ENCODE measurements around the gene JARID2. TPM values are rescaled to one million over a fixed set of nuclear protein-coding genes. Genes with fewer than 3 reads are reported as not detected.

JARID2 gene
- total RNA-seq, 1 donor from 2014 or later: 43.9 TPM

DNA sequence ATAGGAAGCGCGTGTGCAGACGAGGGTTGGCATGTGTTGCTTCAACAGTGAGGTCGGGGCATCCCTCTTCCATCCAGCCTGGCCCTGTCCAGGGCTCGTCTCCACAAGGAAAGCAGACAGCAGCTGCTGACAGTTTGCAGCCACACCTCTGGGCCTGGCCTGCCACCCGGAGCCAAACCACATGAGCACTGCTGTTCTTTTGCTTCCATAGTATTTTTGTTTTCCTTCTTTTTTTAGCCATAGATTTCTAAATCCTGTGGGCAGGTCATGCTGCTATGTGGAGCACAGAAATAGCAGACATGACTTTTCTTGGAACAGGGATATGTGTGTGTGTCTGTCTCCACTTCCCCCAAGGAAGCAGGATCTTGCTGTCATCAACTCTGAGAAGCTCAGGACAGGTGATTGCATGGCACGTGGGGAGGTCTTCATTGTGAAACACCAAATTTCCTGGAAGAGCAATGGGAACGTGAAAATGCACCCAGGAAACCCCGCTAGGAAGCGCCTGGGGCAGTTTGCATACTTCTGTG is 249.6 kb downstream of the JARID2 start:
- DNase-seq (ENCODE audit: extremely low spot score, unreplicated experiment): no peak
- H3K36me3 Mint-ChIP-seq: peaks cover 22% of the 10 kb centered on the region
- no peak overlapping the region for H3K27ac Mint-ChIP-seq
- no peak overlapping the region for H3K4me3 Mint-ChIP-seq
- no peaks in the 10 kb centered on the region for H3K27me3 Mint-ChIP-seq
- H3K4me1 Mint-ChIP-seq (ENCODE audit: unreplicated experiment): peaks cover 28% of the 10 kb centered on the region
- TF ChIP-seq, protein P1, sequence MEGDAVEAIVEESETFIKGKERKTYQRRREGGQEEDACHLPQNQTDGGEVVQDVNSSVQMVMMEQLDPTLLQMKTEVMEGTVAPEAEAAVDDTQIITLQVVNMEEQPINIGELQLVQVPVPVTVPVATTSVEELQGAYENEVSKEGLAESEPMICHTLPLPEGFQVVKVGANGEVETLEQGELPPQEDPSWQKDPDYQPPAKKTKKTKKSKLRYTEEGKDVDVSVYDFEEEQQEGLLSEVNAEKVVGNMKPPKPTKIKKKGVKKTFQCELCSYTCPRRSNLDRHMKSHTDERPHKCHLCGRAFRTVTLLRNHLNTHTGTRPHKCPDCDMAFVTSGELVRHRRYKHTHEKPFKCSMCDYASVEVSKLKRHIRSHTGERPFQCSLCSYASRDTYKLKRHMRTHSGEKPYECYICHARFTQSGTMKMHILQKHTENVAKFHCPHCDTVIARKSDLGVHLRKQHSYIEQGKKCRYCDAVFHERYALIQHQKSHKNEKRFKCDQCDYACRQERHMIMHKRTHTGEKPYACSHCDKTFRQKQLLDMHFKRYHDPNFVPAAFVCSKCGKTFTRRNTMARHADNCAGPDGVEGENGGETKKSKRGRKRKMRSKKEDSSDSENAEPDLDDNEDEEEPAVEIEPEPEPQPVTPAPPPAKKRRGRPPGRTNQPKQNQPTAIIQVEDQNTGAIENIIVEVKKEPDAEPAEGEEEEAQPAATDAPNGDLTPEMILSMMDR (conservative IDR thresholded peaks at IDR 0.05): no peak
- no peaks in the 10 kb centered on the region for H3K9me3 Mint-ChIP-seq

DNA sequence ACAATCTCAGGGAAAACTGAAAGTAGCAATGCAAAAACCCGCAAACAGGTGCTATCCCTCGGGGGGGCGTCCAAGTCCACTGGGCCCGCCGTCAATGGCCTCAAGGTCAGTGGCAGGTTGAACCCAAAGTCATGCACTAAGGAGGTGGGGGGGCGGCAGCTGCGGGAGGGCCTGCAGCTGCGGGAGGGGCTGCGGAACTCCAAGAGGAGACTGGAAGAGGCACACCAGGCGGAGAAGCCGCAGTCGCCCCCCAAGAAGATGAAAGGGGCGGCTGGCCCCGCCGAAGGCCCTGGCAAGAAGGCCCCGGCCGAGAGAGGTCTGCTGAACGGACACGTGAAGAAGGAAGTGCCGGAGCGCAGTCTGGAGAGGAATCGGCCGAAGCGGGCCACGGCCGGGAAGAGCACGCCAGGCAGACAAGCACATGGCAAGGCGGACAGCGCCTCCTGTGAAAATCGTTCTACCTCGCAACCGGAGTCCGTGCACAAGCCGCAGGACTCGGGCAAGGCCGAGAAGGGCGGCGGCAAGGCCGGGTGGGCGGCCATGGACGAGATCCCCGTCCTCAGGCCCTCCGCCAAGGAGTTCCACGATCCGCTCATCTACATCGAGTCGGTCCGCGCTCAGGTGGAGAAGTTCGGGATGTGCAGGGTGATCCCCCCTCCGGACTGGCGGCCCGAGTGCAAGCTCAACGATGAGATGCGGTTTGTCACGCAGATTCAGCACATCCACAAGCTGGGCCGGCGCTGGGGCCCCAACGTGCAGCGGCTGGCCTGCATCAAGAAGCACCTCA is 250.7 kb downstream of the JARID2 start:
- Mint-ChIP-seq H3K4me3 (no peak overlapping the region), H3K27me3 (no peaks in the 10 kb centered on the region), H3K27ac (no peak overlapping the region), H3K9me3 (no peaks in the 10 kb centered on the region), H3K36me3 (peaks cover 25% of the 10 kb centered on the region), H3K4me1 (ENCODE audit: unreplicated experiment) (peaks cover 25% of the 10 kb centered on the region)
- DNase-seq (ENCODE audit: extremely low spot score, unreplicated experiment): no peak
- TF ChIP-seq, protein P1 (conservative IDR thresholded peaks at IDR 0.05): no peak

DNA sequence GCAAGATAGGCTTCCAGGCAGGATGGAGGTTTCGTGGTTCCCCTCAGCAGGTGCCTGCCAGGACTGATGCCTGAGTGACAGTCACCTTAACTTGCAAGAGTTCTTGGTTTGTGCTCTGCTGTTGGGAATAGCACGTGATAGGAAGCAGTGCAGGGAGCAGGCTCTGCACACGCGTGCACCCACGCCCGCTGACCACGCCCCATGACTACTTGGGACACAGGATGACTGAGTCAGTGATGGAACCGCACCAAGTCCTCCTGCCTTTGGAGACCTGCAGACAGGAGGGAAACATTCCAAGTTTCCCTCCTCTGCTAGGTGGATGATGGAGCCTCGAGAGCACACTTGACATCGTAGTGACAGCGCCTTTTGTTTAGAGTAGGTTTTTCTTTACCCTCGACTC is 252.8 kb downstream of the JARID2 start:
- TF ChIP-seq, protein P1 (conservative IDR thresholded peaks at IDR 0.05): no peak
- Mint-ChIP-seq H3K27ac (no peak overlapping the region), H3K36me3 (peaks cover 30% of the 10 kb centered on the region), H3K4me3 (no peak overlapping the region), H3K4me1 (ENCODE audit: unreplicated experiment) (peaks cover 18% of the 10 kb centered on the region), H3K9me3 (no peaks in the 10 kb centered on the region), H3K27me3 (no peaks in the 10 kb centered on the region)
- no peak for DNase-seq (ENCODE audit: extremely low spot score, unreplicated experiment)

GRCh38 chr6:15499125-15499524 is 253.3 kb downstream of the JARID2 start:
- no peak for DNase-seq (ENCODE audit: extremely low spot score, unreplicated experiment)
- H3K27me3 Mint-ChIP-seq: no peaks in the 10 kb centered on the region
- no peak overlapping the region for H3K27ac Mint-ChIP-seq
- H3K4me3 Mint-ChIP-seq: no peak overlapping the region
- peaks cover 30% of the 10 kb centered on the region for H3K36me3 Mint-ChIP-seq
- H3K4me1 Mint-ChIP-seq (ENCODE audit: unreplicated experiment): peaks cover 15% of the 10 kb centered on the region
- TF ChIP-seq, protein P1 (conservative IDR thresholded peaks at IDR 0.05): no peak
- no peaks in the 10 kb centered on the region for H3K9me3 Mint-ChIP-seq

DNA sequence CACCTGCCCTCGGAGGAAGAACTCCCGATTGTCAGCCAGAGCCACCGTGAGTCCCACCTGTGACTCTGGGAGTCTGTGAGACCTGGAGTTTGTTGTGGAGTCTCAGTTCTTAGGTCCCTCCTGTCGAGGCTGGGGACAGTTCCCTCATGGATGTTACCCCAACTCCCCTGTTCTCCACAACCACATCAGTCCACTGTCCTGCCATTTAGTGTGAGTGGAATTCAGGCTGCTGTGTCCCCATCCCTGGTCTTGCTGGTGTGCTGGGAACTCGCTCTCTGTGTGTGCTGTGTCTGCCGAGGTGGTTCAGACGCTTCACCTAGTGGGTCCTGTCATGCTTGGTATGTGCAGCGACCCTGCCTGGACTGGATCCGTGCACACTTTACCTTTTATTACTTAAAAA is 253.7 kb downstream of the JARID2 start:
- TF ChIP-seq, protein P1 (conservative IDR thresholded peaks at IDR 0.05): no peak
- peaks cover 30% of the 10 kb centered on the region for H3K36me3 Mint-ChIP-seq

More for the DNA sequence above, 253.7 kb downstream of the JARID2 start:
- DNase-seq (ENCODE audit: extremely low spot score, unreplicated experiment): no peak
- no peak overlapping the region for H3K4me3 Mint-ChIP-seq
- H3K27me3 Mint-ChIP-seq: no peaks in the 10 kb centered on the region
- H3K9me3 Mint-ChIP-seq: no peaks in the 10 kb centered on the region
- no peak overlapping the region for H3K27ac Mint-ChIP-seq
- H3K4me1 Mint-ChIP-seq (ENCODE audit: unreplicated experiment): peaks cover 20% of the 10 kb centered on the region
